ENCODE data around the gene PEX1.

The PEX1 gene

DNA sequence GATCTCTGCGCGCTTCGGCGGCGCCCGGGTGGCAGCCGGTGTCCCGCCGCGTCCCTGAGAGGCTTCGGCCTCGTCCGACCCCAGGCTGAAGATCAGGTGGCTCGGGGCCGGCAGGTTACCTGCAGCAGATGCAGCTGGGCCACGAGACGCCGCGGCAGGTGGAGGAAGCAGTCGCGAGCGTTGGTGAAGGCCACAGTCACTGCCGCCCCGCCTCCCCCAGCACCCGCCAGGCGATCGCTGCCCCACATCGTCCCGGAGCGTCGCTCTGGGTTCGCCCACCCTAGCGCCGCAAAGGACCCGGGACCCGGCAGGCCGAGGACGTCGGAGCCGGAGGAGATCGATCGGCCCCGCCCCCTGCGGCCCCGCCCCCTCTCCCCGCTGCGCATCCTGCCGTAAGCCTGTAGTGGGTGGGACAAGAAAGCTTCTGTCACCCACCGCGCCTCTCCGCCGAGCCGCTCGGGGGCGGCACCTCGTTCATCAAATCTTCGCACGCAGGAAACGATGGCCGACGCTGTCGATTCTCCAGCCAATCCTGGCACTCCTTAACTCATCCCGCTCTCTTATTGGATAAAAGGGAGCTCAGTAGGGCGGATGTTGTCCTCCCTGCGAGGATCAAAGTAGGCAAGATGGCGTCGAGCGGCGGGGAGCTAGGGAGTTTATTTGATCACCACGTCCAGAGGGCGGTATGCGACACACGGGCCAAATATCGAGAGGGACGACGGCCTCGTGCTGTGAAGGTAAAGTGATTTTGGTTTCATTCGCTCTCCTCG is at the start of gene PEX1, which contains the start of gene RBM48:
Gene PEX1 (minus strand): TSS at position 333 of the 770 bp plus-strand sequence. CDS start 85 bp downstream, at position 248.
Gene RBM48 (plus strand): TSS at position 608 of the 770 bp plus-strand sequence. CDS start 19 bp downstream, at position 627.
- peak within 1 kb of the TSS; percentile 77 for H3K27ac ChIP-seq
- TF ChIP-seq, protein P1, sequence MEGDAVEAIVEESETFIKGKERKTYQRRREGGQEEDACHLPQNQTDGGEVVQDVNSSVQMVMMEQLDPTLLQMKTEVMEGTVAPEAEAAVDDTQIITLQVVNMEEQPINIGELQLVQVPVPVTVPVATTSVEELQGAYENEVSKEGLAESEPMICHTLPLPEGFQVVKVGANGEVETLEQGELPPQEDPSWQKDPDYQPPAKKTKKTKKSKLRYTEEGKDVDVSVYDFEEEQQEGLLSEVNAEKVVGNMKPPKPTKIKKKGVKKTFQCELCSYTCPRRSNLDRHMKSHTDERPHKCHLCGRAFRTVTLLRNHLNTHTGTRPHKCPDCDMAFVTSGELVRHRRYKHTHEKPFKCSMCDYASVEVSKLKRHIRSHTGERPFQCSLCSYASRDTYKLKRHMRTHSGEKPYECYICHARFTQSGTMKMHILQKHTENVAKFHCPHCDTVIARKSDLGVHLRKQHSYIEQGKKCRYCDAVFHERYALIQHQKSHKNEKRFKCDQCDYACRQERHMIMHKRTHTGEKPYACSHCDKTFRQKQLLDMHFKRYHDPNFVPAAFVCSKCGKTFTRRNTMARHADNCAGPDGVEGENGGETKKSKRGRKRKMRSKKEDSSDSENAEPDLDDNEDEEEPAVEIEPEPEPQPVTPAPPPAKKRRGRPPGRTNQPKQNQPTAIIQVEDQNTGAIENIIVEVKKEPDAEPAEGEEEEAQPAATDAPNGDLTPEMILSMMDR (conservative IDR thresholded peaks at IDR 0.05): peak; percentile 82
- peak; percentile 88 for TF ChIP-seq ZFX (IDR thresholded peaks at IDR 0.05)

DNA sequence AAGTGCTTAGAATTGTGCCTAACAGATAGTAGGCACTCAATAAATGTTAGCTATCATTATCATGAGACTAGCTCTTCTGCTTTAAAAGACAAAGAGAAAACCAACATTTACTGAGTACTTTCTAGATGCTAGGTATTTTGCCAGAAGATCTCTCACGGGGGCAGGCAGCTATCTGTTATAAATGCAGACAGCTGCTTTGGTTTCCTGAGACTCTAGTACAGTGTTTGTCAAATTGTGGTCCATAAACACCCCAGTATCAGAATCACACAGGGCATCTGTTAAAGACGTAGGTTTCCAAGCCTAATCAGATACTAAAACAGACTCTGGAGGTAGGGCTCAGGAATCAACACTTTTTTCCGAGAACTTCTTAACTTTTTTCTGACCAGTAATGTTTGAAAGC is 48.0 kb upstream of the PEX1 start:
- TF ChIP-seq ZFX (IDR thresholded peaks at IDR 0.05): no peak
- H3K27ac ChIP-seq: no peak overlapping the region

DNA sequence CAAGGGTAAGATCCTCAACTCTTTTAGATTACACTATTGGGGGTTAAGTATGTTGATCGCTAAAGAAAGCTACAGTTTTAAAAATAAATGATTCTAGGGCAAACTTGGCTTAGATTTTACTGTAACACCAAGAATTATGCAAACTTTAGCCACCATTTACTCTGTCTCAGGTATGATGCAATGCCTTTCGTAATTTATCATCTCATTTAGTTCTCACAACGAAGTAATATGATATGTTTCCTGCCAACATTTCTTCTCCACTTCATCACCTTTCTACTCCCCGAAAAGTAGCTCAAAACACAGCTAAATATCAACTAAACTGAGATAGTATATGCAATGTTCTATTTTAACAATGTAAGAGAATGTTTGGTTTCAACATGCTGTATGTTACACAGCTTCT is 40.8 kb upstream of the PEX1 start:
- TF ChIP-seq, protein P1 (conservative IDR thresholded peaks at IDR 0.05): no peak
- no peak for TF ChIP-seq ZFX (IDR thresholded peaks at IDR 0.05)

DNA sequence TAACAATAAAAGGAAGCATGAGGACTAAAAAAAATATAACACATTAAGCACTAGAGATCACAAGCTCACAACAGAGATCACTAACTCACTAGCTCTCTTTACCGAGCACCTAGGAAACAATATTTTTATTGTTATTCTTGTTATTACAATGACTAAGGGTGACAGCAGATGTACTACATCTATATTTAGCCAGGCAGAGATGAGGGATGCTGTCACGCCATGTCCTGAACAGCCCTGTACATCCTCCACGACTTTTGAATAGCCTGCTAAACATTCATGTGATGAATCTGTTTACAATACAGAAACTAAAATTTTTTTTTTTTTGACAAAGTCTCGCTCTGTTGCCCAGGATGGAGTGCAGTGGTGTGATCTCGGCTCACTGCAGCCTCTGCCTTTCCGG is 39.1 kb upstream of the PEX1 start:
- TF ChIP-seq, protein P1 (conservative IDR thresholded peaks at IDR 0.05): no peak
- no peak overlapping the region for H3K27ac ChIP-seq

More for the DNA sequence above, 40.8 kb upstream of the PEX1 start:
- H3K27ac ChIP-seq: no peak overlapping the region

DNA sequence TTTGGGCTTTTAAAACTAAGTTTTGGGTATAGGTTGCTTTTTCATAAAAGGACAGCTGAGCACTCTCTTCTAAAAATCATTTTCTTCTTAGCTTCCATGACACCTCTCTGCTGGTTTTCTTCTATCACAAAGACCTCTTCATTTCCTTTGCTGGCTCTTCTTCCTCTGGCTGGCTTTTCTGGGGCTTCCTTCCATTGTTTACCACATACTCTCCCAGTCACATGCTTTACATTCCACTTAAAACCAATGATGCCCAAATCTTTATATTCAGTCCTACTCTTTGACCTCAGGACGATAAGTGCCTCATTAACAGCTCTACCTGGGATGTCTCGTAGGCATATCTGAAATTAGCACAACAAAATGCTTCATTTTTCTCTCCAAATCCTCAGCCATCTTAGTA is 35.0 kb upstream of the PEX1 start:
- no peak overlapping the region for H3K27ac ChIP-seq
- no peak for TF ChIP-seq ZFX (IDR thresholded peaks at IDR 0.05)
- TF ChIP-seq, protein P1 (conservative IDR thresholded peaks at IDR 0.05): no peak

DNA sequence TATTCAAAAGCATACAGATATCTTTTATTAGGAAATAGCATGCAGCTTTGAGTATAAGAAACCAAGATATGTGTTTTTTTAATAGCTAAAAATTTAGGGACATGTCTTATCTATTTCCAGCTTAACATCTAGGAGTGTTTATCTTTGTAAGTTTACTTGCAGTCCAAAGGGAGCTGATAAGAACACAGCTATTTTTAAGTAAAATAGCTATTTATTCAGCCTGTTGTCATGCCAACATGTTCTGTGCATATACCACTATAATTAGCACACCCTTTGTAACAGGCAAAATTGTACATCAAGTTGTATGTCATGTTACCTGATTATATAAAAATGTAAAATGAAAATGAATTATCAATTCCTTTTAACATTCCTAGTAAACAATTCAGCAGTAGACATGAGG is 32.3 kb upstream of the PEX1 start:
- H3K27ac ChIP-seq: no peak overlapping the region
- TF ChIP-seq ZFX (IDR thresholded peaks at IDR 0.05): no peak
- TF ChIP-seq, protein P1 (conservative IDR thresholded peaks at IDR 0.05): no peak

DNA sequence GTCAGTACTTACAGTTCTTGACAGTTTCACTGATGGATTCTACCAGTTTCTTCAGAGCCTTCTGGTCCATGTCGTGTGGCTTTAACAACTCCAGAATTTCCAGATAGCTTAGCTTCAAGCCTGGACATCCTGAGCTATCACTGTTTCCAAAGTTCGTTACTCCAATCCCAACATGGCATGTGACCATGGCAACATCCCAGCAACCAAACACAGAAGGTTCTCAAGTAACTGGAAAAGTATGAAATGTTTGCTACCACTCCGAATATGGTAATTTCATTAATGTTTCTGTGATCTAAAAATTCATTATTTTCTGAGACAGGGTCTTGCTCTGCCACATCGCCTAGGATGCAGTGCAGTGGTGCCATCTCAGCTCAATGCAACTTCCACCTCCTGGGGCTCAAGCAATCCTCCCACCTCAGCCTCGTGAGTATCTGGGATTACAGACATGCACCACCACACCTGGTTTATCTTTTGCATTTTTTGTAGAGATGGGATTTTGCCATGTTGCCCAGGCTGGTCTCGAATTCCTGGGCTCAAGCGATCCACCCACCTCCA is 29.6 kb upstream of the PEX1 start:
- no peak for TF ChIP-seq ZFX (IDR thresholded peaks at IDR 0.05)
- TF ChIP-seq, protein P1 (conservative IDR thresholded peaks at IDR 0.05): no peak
- no peak overlapping the region for H3K27ac ChIP-seq
